ENCODE measurements around the gene RASSF1. TPM values are rescaled to one million over a fixed set of nuclear protein-coding genes. Genes with fewer than 3 reads are reported as not detected.

Gene RASSF1
- total RNA-seq, 1 donor from 2014 or later = 11.4 TPM

DNA sequence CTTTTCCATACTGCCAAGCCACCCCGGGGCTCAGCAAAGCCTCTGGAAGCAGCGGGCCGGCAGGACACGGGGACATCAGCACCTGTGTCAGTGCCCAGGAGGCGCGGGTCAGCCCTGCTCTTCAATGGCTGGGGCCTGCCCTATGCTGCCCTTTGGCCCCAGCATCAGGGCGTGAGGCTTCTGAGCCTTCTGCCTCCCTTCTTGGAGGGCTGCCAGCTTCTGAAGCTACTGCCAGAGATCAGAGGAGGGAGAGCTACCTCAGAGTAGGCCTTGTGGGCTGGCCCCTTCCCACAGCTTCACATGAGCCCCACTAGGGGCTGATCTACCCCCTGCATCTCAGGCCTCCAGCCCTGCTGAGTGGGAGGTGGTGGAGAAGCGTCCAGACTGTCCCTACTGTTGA lies 31.7 kb upstream of the RASSF1 start:
- H3K27ac ChIP-seq (replicated peaks) = no peak overlapping the region
- TF ChIP-seq, protein P1, sequence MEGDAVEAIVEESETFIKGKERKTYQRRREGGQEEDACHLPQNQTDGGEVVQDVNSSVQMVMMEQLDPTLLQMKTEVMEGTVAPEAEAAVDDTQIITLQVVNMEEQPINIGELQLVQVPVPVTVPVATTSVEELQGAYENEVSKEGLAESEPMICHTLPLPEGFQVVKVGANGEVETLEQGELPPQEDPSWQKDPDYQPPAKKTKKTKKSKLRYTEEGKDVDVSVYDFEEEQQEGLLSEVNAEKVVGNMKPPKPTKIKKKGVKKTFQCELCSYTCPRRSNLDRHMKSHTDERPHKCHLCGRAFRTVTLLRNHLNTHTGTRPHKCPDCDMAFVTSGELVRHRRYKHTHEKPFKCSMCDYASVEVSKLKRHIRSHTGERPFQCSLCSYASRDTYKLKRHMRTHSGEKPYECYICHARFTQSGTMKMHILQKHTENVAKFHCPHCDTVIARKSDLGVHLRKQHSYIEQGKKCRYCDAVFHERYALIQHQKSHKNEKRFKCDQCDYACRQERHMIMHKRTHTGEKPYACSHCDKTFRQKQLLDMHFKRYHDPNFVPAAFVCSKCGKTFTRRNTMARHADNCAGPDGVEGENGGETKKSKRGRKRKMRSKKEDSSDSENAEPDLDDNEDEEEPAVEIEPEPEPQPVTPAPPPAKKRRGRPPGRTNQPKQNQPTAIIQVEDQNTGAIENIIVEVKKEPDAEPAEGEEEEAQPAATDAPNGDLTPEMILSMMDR (IDR thresholded peaks at IDR 0.05; ENCODE audit: borderline replicate concordance) = no peak
- H3K9me3 ChIP-seq (replicated peaks) = no peaks in the 10 kb centered on the region
- no peak overlapping the region for H3K4me3 ChIP-seq
- no peak for DNase-seq
- intact Hi-C loops (cut with micrococcal nuclease) = no loop called here
- peaks cover 4% of the 10 kb centered on the region for H3K27me3 ChIP-seq (ENCODE audit: low read depth)
- H3K4me1 ChIP-seq = no peaks in the 10 kb centered on the region
- no peaks in the 10 kb centered on the region for H3K36me3 ChIP-seq

DNA sequence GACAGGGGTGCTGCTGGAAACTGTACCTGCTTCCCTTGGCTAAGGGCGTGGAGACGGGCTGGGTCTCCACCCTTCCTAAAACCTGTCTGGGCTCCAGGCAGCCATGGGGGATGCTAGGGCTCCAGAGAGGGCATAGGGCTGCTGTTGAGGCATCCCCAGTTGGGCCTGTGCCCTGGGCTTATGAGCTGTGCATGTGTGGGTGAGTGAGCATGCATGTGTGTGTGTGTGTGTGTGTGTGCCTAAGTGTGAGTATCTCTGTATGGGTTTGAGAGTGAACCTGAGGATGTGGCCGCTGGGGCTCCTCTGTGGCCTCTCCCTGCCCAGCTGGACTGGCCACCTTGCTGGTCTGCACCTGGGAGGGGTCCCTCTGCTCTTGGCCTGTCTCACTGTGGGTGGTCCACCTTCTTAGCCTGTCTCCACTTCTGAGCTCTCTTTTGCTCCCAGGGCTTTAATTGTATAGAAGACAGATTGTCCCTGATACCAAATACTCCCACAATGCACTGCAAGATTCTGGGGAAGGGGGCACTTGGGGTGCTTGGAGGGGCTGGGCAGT lies 30.6 kb upstream of the RASSF1 start:
- H3K4me3 ChIP-seq = no peak overlapping the region
- H3K4me1 ChIP-seq = no peaks in the 10 kb centered on the region
- DNase-seq = no peak
- no peaks in the 10 kb centered on the region for H3K9me3 ChIP-seq (replicated peaks)
- intact Hi-C loops (cut with micrococcal nuclease) = no loop called here
- no peak overlapping the region for H3K27ac ChIP-seq (replicated peaks)
- TF ChIP-seq, protein P1 (IDR thresholded peaks at IDR 0.05; ENCODE audit: borderline replicate concordance) = no peak
- peaks cover 4% of the 10 kb centered on the region for H3K27me3 ChIP-seq (ENCODE audit: low read depth)
- H3K36me3 ChIP-seq = no peaks in the 10 kb centered on the region

DNA sequence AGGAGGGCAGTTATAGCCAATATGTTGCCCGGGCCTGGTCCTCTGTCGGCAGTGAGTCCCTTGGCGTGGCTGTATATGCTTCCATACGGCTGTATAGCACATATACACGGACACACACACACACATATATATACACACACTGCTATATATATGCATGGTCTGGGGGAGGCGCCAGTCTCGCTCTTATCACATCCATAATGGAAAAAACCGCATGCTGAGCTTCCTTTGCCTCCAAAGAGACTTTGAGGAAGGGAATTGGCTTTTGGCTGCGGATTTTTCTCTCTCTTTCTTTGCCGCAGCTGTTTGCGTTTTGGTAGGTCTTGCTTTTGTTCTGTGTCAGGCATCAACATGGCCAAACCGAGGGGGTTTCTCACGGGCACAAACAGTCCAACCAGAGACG lies 30.0 kb upstream of the RASSF1 start:
- peaks cover under 1% of the 10 kb centered on the region for H3K4me1 ChIP-seq
- H3K27ac ChIP-seq (replicated peaks) = no peak overlapping the region

DNA sequence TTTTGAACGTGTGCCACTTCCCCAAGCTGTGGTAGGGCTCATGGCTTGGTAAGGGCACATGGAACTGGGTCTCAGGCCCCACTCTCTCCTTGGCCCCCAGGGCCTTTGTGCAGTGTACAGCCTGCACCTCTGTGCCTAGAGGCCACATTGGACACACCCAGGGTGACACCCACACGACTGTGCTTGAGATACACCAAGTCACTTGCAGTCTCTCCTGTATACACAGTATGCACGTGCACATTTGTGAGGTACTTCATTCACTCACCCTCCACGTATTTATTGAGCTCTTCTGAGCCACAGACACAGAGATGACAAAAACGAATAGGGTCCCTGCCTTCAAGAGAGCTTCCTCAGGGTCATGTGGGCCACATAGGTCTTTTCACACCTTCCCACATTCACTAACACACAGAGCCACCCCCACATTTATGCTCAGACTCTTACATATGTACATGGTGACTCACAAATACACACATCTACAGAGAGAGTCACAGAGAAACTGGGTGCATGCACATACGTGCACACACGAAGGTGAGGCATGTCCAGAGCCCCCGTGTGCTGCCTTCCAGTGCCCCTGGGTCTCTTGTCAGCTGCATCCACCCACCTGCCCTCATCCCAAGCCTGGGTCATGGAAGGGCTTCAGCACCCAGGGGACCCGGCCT lies 28.5 kb upstream of the RASSF1 start:
- no peak for DNase-seq
- Histone ChIP-seq H3K9me3 (replicated peaks) (no peaks in the 10 kb centered on the region), H3K4me1 (peaks cover 15% of the 10 kb centered on the region), H3K27ac (replicated peaks) (no peak overlapping the region), H3K36me3 (no peaks in the 10 kb centered on the region), H3K4me3 (no peak overlapping the region), H3K27me3 (ENCODE audit: low read depth) (peaks cover 4% of the 10 kb centered on the region)
- intact Hi-C loops (cut with micrococcal nuclease) = no loop called here
- TF ChIP-seq, protein P1 (IDR thresholded peaks at IDR 0.05; ENCODE audit: borderline replicate concordance) = no peak

More for the DNA sequence above, 30.0 kb upstream of the RASSF1 start:
- intact Hi-C loops (cut with micrococcal nuclease) = no loop called here
- Histone ChIP-seq H3K4me3 (no peak overlapping the region), H3K27me3 (ENCODE audit: low read depth) (peaks cover 4% of the 10 kb centered on the region), H3K9me3 (replicated peaks) (no peaks in the 10 kb centered on the region), H3K36me3 (no peaks in the 10 kb centered on the region)
- no peak for DNase-seq
- TF ChIP-seq, protein P1 (IDR thresholded peaks at IDR 0.05; ENCODE audit: borderline replicate concordance) = no peak

DNA sequence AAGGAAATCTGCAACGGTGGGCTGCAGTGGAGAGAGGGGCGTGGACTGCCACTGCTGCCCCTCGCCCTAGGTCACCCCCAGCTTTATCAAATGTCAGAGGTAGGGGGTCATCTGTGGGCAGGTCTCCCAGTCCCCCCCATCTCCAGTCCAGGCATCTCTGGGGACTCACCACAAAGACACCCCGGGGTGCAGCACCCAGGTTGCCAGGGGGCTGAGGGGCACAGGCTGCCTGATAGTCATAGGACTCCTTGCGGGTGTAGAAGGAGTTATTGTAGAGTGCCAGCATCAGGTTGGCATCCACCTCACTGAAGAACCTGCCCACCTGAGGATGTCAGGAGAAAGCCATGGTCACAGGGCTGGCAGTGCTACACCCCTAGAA lies 25.2 kb upstream of the RASSF1 start:
- no peak overlapping the region for H3K27ac ChIP-seq (replicated peaks)
- H3K9me3 ChIP-seq (replicated peaks) = no peaks in the 10 kb centered on the region
- no peaks in the 10 kb centered on the region for H3K27me3 ChIP-seq (ENCODE audit: low read depth)
- intact Hi-C loops (cut with micrococcal nuclease) = no loop called here
- H3K4me3 ChIP-seq = peak overlapping the region; percentile 68
- no peak for DNase-seq
- no peaks in the 10 kb centered on the region for H3K36me3 ChIP-seq
- peaks cover 15% of the 10 kb centered on the region for H3K4me1 ChIP-seq
- TF ChIP-seq, protein P1 (IDR thresholded peaks at IDR 0.05; ENCODE audit: borderline replicate concordance) = no peak
